Naive thymus-derived CD8-positive, alpha-beta T cell (primary cell): ENCODE data around the gene TMX4. TPM values are rescaled to one million over a fixed set of nuclear protein-coding genes. Genes with fewer than 3 reads are reported as not detected.

ENCODE experiments used
- ATAC-seq, 2 donors: fragments of 150-1000 bp; cut with Tn5 transposase in 1 of 2; sonication (Bioruptor Pico), chemical (Tn5 transposase) in 1 of 2; 1 replicate in 1 of 2; 2 replicates in 1 of 2; pipeline ENCODE4 v1.10.0; 2021; ENCODE audit warnings: mild to moderate bottlenecking in 2 of 2, moderate library complexity in 2 of 2
- POLR2A ChIA-PET: fragments of 350-600 bp; sonication (Branson Sonifier 250); formaldehyde crosslinking; loops from one replicate; lab custom pipeline; 2021; ENCODE audit warnings: antibody characterized with exemption; lab: Charles Lee
- DNase-seq, 10 donors: peaks; one replicate each; pipeline versions ENCODE4 v3.0.0 to v3.0.0-alpha.2; 2020 to 2022
- H3K27ac Mint-ChIP-seq, 10 donors: one replicate each; pipeline ENCODE4 v1.8.0; 2020 to 2022; ENCODE audit warnings: mild to moderate bottlenecking in 10 of 10, mixed read lengths in 10 of 10, moderate library complexity in 4 of 10, inconsistent platforms in 1 of 10
- H3K27me3 Mint-ChIP-seq, 5 donors: one replicate each; pipeline ENCODE4 v1.8.0; 2021 to 2022; ENCODE audit warnings: mixed read lengths in 5 of 5
- H3K36me3 Mint-ChIP-seq, 3 donors: one replicate each; pipeline ENCODE4 v1.8.0; 2020 to 2022; ENCODE audit warnings: mixed read lengths in 3 of 3, mild to moderate bottlenecking in 2 of 3, inconsistent platforms in 1 of 3
- H3K4me1 Mint-ChIP-seq, 4 donors: one replicate each; pipeline ENCODE4 v1.8.0; 2021 to 2022; ENCODE audit warnings: mixed read lengths in 4 of 4
- H3K4me3 Mint-ChIP-seq, 10 donors: one replicate each; pipeline ENCODE4 v1.8.0; 2020 to 2022; ENCODE audit warnings: mild to moderate bottlenecking in 10 of 10, mixed read lengths in 10 of 10, moderate library complexity in 6 of 10, inconsistent platforms in 1 of 10
- H3K9me3 Mint-ChIP-seq, 9 donors: one replicate each; pipeline ENCODE4 v1.8.0; 2020 to 2022; ENCODE audit warnings: mixed read lengths in 9 of 9, mild to moderate bottlenecking in 3 of 9, inconsistent platforms in 1 of 9, moderate library complexity in 1 of 9
- polyA plus RNA-seq, 3 donors: library from polyadenylated mRNA; unstranded; fragments of 300-500 nt; fragmentation: Illumina TruSeq; gene quantifications; one replicate each; pipeline ENCODE4 v1.2.3, GENCODE V29; 2021
- total RNA-seq, 8 experiments: library from RNA in 2 of 8; stranded (reverse) in 2 of 8; gene quantifications; one replicate each; pipeline ENCODE4 v1.2.3 and lab custom pipeline; 2021 to 2026

Gene TMX4
- total RNA-seq (10 to 100 TPM; 39.5 to 42.9 TPM), polyA plus RNA-seq (10 to 100 TPM; 32.3 to 75.1 (median 37.8) TPM), total RNA-seq (lab: John Stamatoyannopoulos, UW) (38.1 to 89.2 (median 74.7) reads per million in 6 experiments)

DNA sequence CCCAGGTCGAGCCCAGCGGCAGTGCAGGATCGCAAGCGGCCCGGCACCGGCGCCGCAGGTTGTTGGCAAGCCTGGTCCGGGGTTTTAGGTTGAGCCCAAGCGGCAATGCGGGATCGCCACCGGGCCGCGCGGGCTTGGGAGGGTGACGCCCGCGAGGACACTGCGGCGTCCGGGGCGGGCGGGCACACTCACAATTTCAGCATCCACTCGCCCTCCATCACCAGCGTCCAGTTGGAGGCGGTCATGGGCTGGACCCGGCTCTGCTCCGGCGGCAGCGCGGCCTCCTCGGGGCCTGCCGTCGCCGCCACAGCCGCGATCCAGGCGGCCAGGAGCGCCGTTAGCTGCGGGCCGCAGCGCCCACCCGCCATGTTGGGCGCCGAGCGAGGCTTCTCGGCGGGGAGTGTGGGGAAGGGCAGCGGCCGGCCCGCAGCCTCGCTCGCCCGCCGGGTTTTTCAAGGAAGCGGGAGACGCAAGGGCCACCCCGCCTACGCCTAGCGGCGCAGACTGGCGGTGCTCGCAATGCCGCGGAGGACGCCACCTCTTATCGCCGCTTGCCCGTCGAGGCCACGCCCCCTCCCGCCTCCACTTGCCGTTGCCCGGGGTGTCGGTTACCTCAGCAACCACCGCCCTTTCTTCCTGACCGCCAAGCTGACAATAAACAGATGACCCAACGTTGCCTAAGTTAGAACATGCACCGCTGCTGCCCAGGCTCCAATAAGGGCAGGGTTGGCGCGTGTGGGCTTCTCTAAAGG is at the start of gene TMX4:
Gene TMX4 (minus strand): TSS at position 516 of the 752 bp plus-strand sequence. CDS start 148 bp downstream, at position 368.
- POLR2A ChIA-PET: interaction anchor here (0.7 kb wide), 2 partner anchors 18 to 38 kb away, joined by 3 read pairs; no protein-coding TSS in a partner anchor
- DNase-seq (peak; percentile 68 to 94 (median 80)), ATAC-seq (peak; percentile 76 to 84)
- Mint-ChIP-seq H3K4me1 (peaks cover 14 to 39% (median 31%) of the 10 kb centered on the region in 4 donors), H3K9me3 (no peaks in the 10 kb centered on the region), H3K4me3 (peak within 1 kb of the TSS in 9 of 10 donors; percentile 86 to 95 (median 91)), H3K27me3 (peaks cover 0 to 1% (median 0%) of the 10 kb centered on the region in 5 donors), H3K27ac (peak within 1 kb of the TSS; percentile 76 to 95 (median 90)), H3K36me3 (peaks cover 0 to 4% (median 3%) of the 10 kb centered on the region in 3 donors)

DNA sequence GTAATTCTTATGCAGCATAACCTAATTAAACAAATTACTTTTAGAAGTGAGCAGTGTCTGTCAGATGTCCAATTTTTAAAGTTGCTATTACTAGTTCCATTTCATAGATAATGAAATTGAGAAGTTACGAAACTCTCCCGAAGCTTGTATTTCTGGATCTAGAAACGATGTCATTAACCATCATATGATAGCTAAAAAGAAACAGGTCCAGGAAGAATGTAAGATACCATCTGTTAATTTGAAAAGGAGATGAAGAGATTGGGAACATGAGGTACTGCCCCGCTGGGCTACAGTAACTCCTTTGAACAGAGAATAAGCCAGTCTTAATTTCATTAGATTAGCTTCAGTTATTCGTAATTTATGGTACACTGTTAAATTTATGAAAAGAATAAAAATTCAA is 47.5 kb upstream of the TMX4 start:
- Mint-ChIP-seq H3K36me3 (no peaks in the 10 kb centered on the region), H3K4me3 (no peak overlapping the region), H3K27ac (no peak overlapping the region), H3K27me3 (peaks cover 1 to 9% (median 6%) of the 10 kb centered on the region in 5 donors), H3K4me1 (peaks cover 0 to 2% (median 0%) of the 10 kb centered on the region in 4 donors), H3K9me3 (no peaks in the 10 kb centered on the region)
- POLR2A ChIA-PET: no interaction called here
- ATAC-seq (no peak), DNase-seq (no peak)

DNA sequence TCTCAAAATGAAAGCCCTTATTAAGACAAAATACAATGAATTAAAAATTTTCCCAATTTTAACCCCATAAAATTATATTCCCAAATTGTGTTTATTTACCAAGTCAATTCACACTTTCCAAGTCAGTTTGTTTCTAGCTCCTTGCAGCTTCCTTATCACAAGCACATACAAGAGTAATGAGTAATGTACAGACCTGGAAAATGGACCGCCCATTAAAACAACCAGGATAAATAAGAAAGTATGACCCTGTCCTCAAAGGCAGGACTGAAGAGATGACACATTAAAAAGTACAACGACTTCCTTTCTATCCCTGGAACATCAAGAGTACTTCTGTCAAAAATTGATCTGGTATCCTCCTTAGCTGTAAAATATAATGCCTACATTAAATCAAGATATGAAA is 47.1 kb upstream of the TMX4 start:
- no peaks in the 10 kb centered on the region for H3K36me3 Mint-ChIP-seq
- H3K9me3 Mint-ChIP-seq: no peaks in the 10 kb centered on the region
- peaks cover 1 to 9% (median 6%) of the 10 kb centered on the region in 5 donors for H3K27me3 Mint-ChIP-seq
- no peak overlapping the region for H3K4me3 Mint-ChIP-seq
- peaks cover 0 to 2% (median 0%) of the 10 kb centered on the region in 4 donors for H3K4me1 Mint-ChIP-seq
- DNase-seq (no peak), ATAC-seq (no peak)
- H3K27ac Mint-ChIP-seq: no peak overlapping the region
- POLR2A ChIA-PET: no interaction called here

- no peak for ATAC-seq
- Mint-ChIP-seq H3K4me3 (no peak overlapping the region), H3K36me3 (no peaks in the 10 kb centered on the region), H3K9me3 (no peaks in the 10 kb centered on the region), H3K4me1 (peaks cover 0 to 2% (median 0%) of the 10 kb centered on the region in 4 donors), H3K27me3 (peaks cover 1 to 9% (median 6%) of the 10 kb centered on the region in 5 donors), H3K27ac (no peak overlapping the region)
- POLR2A ChIA-PET: no interaction called here
- no peak for DNase-seq
These were observed 46.1 kb upstream of the TMX4 start for GRCh38 chr20:8065691-8066090.

DNA sequence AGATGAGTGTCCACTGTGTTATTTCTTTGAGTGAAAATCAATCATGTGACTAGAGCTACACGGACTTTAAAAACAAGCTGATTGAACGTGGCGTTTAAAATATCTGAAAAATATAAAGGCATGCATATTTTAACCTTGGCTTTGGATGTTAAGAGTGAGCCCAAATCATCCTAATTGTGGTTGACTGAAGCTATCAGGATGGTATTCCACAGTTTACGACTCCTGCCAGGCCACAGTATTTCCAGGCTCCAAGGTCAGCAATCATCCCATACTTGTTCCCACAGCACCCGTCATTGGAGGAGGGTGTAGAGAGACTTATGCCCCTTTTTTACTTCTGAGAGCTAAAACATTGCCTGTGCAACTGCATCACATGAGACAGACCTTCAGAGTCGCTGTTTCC is 43.2 kb upstream of the TMX4 start:
- H3K27me3 Mint-ChIP-seq: peaks cover 3 to 9% (median 5%) of the 10 kb centered on the region in 5 donors
- no peaks in the 10 kb centered on the region for H3K36me3 Mint-ChIP-seq
- ATAC-seq (no peak), DNase-seq (no peak)
- peaks cover 0 to 2% (median 0%) of the 10 kb centered on the region in 4 donors for H3K4me1 Mint-ChIP-seq
- no peak overlapping the region for H3K4me3 Mint-ChIP-seq
- H3K9me3 Mint-ChIP-seq: no peaks in the 10 kb centered on the region
- POLR2A ChIA-PET: no interaction called here
- H3K27ac Mint-ChIP-seq: no peak overlapping the region

- H3K4me3 Mint-ChIP-seq: no peak overlapping the region
- POLR2A ChIA-PET: no interaction called here
- ATAC-seq: no peak
- peaks cover 3 to 9% (median 5%) of the 10 kb centered on the region in 5 donors for H3K27me3 Mint-ChIP-seq
- peaks cover 0 to 2% (median 0%) of the 10 kb centered on the region in 4 donors for H3K4me1 Mint-ChIP-seq
- DNase-seq: no peak
- H3K9me3 Mint-ChIP-seq: no peaks in the 10 kb centered on the region
- H3K36me3 Mint-ChIP-seq: no peaks in the 10 kb centered on the region
- H3K27ac Mint-ChIP-seq: no peak overlapping the region
These were observed 42.4 kb upstream of the TMX4 start for GRCh38 chr20:8061861-8062518.

DNA sequence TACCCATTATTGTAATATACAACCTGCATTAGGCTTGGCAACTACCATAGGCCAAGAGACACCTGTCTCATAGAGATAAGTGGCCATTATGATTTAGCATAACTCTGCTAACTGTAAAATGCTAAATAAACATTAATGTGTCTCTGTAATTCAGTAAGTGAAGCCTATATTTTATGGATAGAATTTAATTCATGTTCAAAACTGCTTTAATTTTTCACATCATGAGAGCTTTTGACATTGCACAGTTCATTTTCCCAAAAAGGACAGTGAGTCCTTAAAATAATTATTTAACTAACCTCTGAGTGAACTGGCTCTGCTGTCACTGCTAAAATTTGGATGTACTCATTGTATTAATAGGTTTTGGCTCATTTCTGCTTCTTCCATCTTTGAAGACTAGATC is 41.4 kb upstream of the TMX4 start:
- Mint-ChIP-seq H3K4me1 (peaks cover 0 to 2% (median 0%) of the 10 kb centered on the region in 4 donors), H3K27me3 (peaks cover 4 to 9% (median 6%) of the 10 kb centered on the region in 5 donors), H3K4me3 (no peak overlapping the region), H3K27ac (no peak overlapping the region), H3K9me3 (no peaks in the 10 kb centered on the region), H3K36me3 (no peaks in the 10 kb centered on the region)
- DNase-seq: no peak
- ATAC-seq: no peak
- POLR2A ChIA-PET: no interaction called here

- Mint-ChIP-seq H3K27me3 (peaks cover 0 to 3% (median 2%) of the 10 kb centered on the region in 5 donors), H3K4me3 (no peak overlapping the region), H3K27ac (no peak overlapping the region), H3K4me1 (no peaks in the 10 kb centered on the region), H3K36me3 (no peaks in the 10 kb centered on the region), H3K9me3 (no peaks in the 10 kb centered on the region)
- DNase-seq (no peak), ATAC-seq (no peak)
- POLR2A ChIA-PET: no interaction called here
These were observed 38.3 kb upstream of the TMX4 start for GRCh38 chr20:8057871-8058270.

- ATAC-seq: no peak
- Mint-ChIP-seq H3K27ac (no peak overlapping the region), H3K4me3 (no peak overlapping the region), H3K4me1 (peaks cover 5 to 9% (median 7%) of the 10 kb centered on the region in 4 donors), H3K36me3 (no peaks in the 10 kb centered on the region), H3K27me3 (peaks cover 0 to 9% (median 2%) of the 10 kb centered on the region in 5 donors), H3K9me3 (no peaks in the 10 kb centered on the region)
- POLR2A ChIA-PET: no interaction called here
- DNase-seq: no peak
These were observed 35.5 kb upstream of the TMX4 start for GRCh38 chr20:8055096-8055495.

DNA sequence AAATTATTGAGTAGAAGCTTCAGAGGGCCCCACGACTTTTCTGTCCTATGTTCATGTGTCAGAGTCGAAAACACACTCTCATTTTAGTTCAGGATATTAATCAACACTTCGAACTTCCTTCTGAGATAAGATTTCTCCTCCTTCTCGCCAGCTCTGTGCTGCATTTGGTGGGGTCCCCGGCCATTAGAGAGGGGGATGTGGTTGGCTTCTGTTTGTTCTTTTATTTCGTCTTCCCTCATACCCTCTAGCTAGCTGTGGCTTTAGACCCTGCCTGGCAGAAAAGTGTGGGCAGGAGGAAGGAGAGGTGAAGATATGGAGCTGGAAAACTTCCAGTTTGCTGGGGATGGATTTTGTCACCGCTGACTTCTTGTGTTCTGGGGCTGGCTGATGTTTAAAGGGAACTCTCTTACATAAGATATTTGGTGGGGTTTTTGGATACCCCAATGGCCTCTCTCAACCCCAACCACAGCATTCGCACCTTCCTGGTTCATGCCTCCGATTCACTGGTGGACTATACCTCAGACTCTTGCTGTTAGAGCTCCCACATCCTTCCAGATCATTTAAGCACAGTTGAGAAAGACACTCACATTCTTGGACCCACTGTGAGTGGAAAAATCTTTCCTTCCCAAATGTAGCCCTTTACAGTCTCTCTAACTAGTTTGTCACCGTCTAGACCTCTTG is 30.7 kb upstream of the TMX4 start:
- Mint-ChIP-seq H3K27ac (peak overlapping the region in 3 of 10 donors; percentile 3 to 61 (median 21)), H3K27me3 (peaks cover 0 to 13% (median 1%) of the 10 kb centered on the region in 5 donors), H3K4me3 (no peak overlapping the region), H3K36me3 (no peaks in the 10 kb centered on the region), H3K9me3 (no peaks in the 10 kb centered on the region), H3K4me1 (peaks cover 6 to 11% (median 10%) of the 10 kb centered on the region in 4 donors)
- POLR2A ChIA-PET: no interaction called here
- DNase-seq (no peak), ATAC-seq (peak in 1 of 2 donors; percentile 35)

- Mint-ChIP-seq H3K27ac (peak overlapping the region in 1 of 10 donors; percentile 26), H3K36me3 (no peaks in the 10 kb centered on the region), H3K27me3 (peaks cover 0 to 15% (median 2%) of the 10 kb centered on the region in 5 donors), H3K4me3 (no peak overlapping the region), H3K4me1 (peaks cover 6 to 11% (median 10%) of the 10 kb centered on the region in 4 donors), H3K9me3 (no peaks in the 10 kb centered on the region)
- ATAC-seq: no peak
- POLR2A ChIA-PET: no interaction called here
- no peak for DNase-seq
These were observed 29.7 kb upstream of the TMX4 start for GRCh38 chr20:8049310-8049709.

DNA sequence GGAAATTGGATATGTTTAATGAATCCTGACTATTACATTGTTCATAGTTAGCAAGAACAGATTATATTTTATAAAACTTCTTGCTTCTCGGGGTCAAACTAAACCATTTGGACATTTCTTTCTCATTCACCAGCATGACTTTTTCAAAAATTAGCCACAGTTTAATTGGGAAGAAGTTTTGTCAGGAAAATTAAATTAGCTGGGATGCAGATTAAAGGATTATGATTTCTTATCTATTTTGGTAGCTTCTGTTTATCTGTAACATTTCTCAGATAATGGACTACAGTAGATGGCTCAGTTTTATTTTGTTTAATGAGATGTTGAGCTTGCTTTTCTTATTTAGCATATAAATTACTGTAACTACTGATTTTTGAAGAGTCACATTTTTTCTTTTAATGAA is 26.4 kb upstream of the TMX4 start:
- POLR2A ChIA-PET: no interaction called here
- Mint-ChIP-seq H3K9me3 (no peaks in the 10 kb centered on the region), H3K4me3 (no peak overlapping the region), H3K27me3 (peaks cover 4 to 21% (median 5%) of the 10 kb centered on the region in 5 donors), H3K4me1 (peaks cover 6 to 15% (median 12%) of the 10 kb centered on the region in 4 donors), H3K36me3 (no peaks in the 10 kb centered on the region), H3K27ac (no peak overlapping the region)
- DNase-seq: no peak
- no peak for ATAC-seq
